HEK293 (cell line): ENCODE results near the gene SEZ6L.

Experiments used
- CTCF ChIA-PET: fragments of 350-600 bp; formaldehyde crosslinking; extraction: SDS; loops from one replicate; lab custom pipeline; 2021; ENCODE audit warnings: antibody characterized with exemption; lab: Yijun Ruan, JAX
- POLR2A ChIA-PET: fragments of 300-600 bp; formaldehyde crosslinking; extraction: SDS; loops from one replicate; lab custom pipeline; 2020; ENCODE audit warnings: antibody characterized with exemption, inconsistent platforms; lab: Yijun Ruan, JAX
- H3K27ac ChIP-seq: fragments of 200-500 bp; sonication (Bioruptor generic); 2 replicates; pipeline ENCODE4 v1.5.1; 2014; ENCODE audit warnings: low read depth, low read length, control low read depth, inconsistent platforms; ENCODE audit errors: extremely low read depth
- H3K36me3 ChIP-seq, 2 experiments: fragments of 200-500 bp in 1 of 2; sonication (Bioruptor generic) in 1 of 2; 1 replicate in 1 of 2; 2 replicates in 1 of 2; pipeline ENCODE4 v1.5.1; 2014 to 2017; ENCODE audit warnings: inconsistent platforms in 2 of 2, low read length in 2 of 2; ENCODE audit not compliant: control insufficient read depth in 2 of 2, insufficient read depth in 1 of 2
- H3K4me1 ChIP-seq: fragments of 200-500 bp; sonication (Bioruptor generic); 2 replicates; pipeline ENCODE4 v1.5.1; 2014; ENCODE audit warnings: mild to moderate bottlenecking, low read length, inconsistent platforms; ENCODE audit not compliant: control insufficient read depth, insufficient read depth
- H3K4me3 ChIP-seq: 2 replicates; pipeline ENCODE4 v1.5.1; 2011; ENCODE audit warnings: low read depth, mild to moderate bottlenecking, control low read depth, low read length, moderate library complexity
- H3K9me3 ChIP-seq: fragments of 200-500 bp; sonication (Bioruptor generic); 2 replicates; pipeline ENCODE4 v1.5.1; 2014; ENCODE audit warnings: low read depth, low read length, inconsistent platforms; ENCODE audit not compliant: control insufficient read depth, insufficient read depth
- HOXC10 ChIP-seq: sonication (generic); formaldehyde crosslinking; IDR thresholded peaks from 2 replicates; pipeline ENCODE4 v1.8.1; 2023; ENCODE audit warnings: mild to moderate bottlenecking, missing genetic modification reagents
- KLF1 ChIP-seq: fragments of 450-650 bp; formaldehyde crosslinking; IDR thresholded peaks from 2 replicates; pipeline ENCODE4 v1.5.1; 2016; ENCODE audit warnings: missing biosample characterization, missing genetic modification characterization
- KLF16 ChIP-seq: fragments of 450-650 bp; formaldehyde crosslinking; IDR thresholded peaks from 2 replicates; pipeline ENCODE4 v1.5.1; 2017; ENCODE audit warnings: missing biosample characterization, missing genetic modification characterization
- PRDM1 ChIP-seq: fragments of 450-650 bp; formaldehyde crosslinking; IDR thresholded peaks from 2 replicates; pipeline ENCODE4; 2016; ENCODE audit warnings: missing biosample characterization, missing genetic modification characterization
- PRDM2 ChIP-seq: fragments of 450-650 bp; formaldehyde crosslinking; IDR thresholded peaks from 2 replicates; pipeline ENCODE4 v1.5.1; 2016; ENCODE audit warnings: missing biosample characterization, missing genetic modification characterization, borderline replicate concordance
- PRDM6 ChIP-seq: fragments of 450-650 bp; formaldehyde crosslinking; IDR thresholded peaks from 2 replicates; pipeline ENCODE4 v1.5.1; 2017; ENCODE audit warnings: missing biosample characterization, missing genetic modification characterization
- ZNF121 ChIP-seq: fragments of 450-650 bp; formaldehyde crosslinking; IDR thresholded peaks from 2 replicates; pipeline ENCODE4 v1.5.1; 2016; ENCODE audit warnings: missing biosample characterization, missing genetic modification characterization
- ZNF16 ChIP-seq: fragments of 450-650 bp; formaldehyde crosslinking; IDR thresholded peaks from 2 replicates; pipeline ENCODE4 v1.5.1; 2016; ENCODE audit warnings: low read depth, missing biosample characterization, missing genetic modification characterization
- ZNF19 ChIP-seq: fragments of 450-650 bp; formaldehyde crosslinking; IDR thresholded peaks from 2 replicates; pipeline ENCODE4; 2016; ENCODE audit warnings: missing biosample characterization, missing genetic modification characterization, low read depth
- ZNF362 ChIP-seq: fragments of 450-650 bp; formaldehyde crosslinking; IDR thresholded peaks from 2 replicates; pipeline ENCODE4 v1.5.1; 2016; ENCODE audit warnings: missing biosample characterization, missing genetic modification characterization
- ZNF416 ChIP-seq: fragments of 450-650 bp; formaldehyde crosslinking; IDR thresholded peaks from 2 replicates; pipeline ENCODE4 v1.5.1; 2016; ENCODE audit warnings: missing biosample characterization, missing genetic modification characterization
- ZNF423 ChIP-seq: fragments of 450-650 bp; formaldehyde crosslinking; IDR thresholded peaks from 2 replicates; pipeline ENCODE4 v1.5.1; 2016; ENCODE audit warnings: missing biosample characterization, missing genetic modification characterization
- ZNF514 ChIP-seq: fragments of 450-650 bp; formaldehyde crosslinking; IDR thresholded peaks from 2 replicates; pipeline ENCODE4 v1.5.1; 2016; ENCODE audit warnings: missing biosample characterization, missing genetic modification characterization
- ZNF560 ChIP-seq: fragments of 450-650 bp; formaldehyde crosslinking; IDR thresholded peaks from 2 replicates; pipeline ENCODE4 v1.5.1; 2017; ENCODE audit warnings: missing biosample characterization, missing genetic modification characterization, borderline replicate concordance
- ZNF624 ChIP-seq: fragments of 450-650 bp; formaldehyde crosslinking; IDR thresholded peaks from 2 replicates; pipeline ENCODE4 v1.5.1; 2017; ENCODE audit warnings: missing biosample characterization, missing genetic modification characterization
- ZNF768 ChIP-seq: fragments of 450-650 bp; formaldehyde crosslinking; IDR thresholded peaks from 2 replicates; pipeline ENCODE4 v1.5.1; 2018; ENCODE audit warnings: missing biosample characterization, mild to moderate bottlenecking, missing genetic modification characterization
- ZNF837 ChIP-seq: fragments of 450-650 bp; formaldehyde crosslinking; IDR thresholded peaks from 2 replicates; pipeline ENCODE4 v1.5.1; 2016; ENCODE audit warnings: missing biosample characterization, missing genetic modification characterization
- ZSCAN16 ChIP-seq: fragments of 450-650 bp; formaldehyde crosslinking; IDR thresholded peaks from 2 replicates; pipeline ENCODE4 v1.5.1; 2016; ENCODE audit warnings: missing biosample characterization, missing genetic modification characterization

Gene SEZ6L

GRCh38 chr22:26236991-26237390, 67.7 kb downstream of the SEZ6L start (continued):
- TF ChIP-seq PRDM2 (tag by site-specific recombination) (no peak), PRDM6 (tag by site-specific recombination) (no peak), ZNF837 (no peak), ZNF423 (tag by site-specific recombination) (no peak), ZNF416 (tag by site-specific recombination) (no peak), KLF16 (tag by site-specific recombination) (no peak), PRDM1 (no peak), HOXC10 (CRISPR knock-in tag) (no peak), ZNF121 (tag by site-specific recombination) (no peak), ZNF514 (tag by site-specific recombination) (no peak), KLF1 (tag by site-specific recombination) (no peak)

- no peaks in the 10 kb centered on the region for H3K36me3 ChIP-seq
- no peaks in the 10 kb centered on the region for H3K4me1 ChIP-seq
- TF ChIP-seq ZNF768 (tag by site-specific recombination) (no peak), ZNF362 (tag by site-specific recombination) (no peak), ZNF624 (tag by site-specific recombination) (no peak), ZNF19 (tag by site-specific recombination) (no peak), ZNF16 (tag by site-specific recombination) (no peak), ZNF560 (tag by site-specific recombination) (no peak), ZSCAN16 (tag by site-specific recombination) (no peak)
- TF ChIP-seq, all 188 proteins: peak for 0
- ChIA-PET CTCF (no interaction called here), POLR2A (no interaction called here)
- no peak overlapping the region for H3K27ac ChIP-seq
- H3K4me3 ChIP-seq, result no peak overlapping the region
- no peaks in the 10 kb centered on the region for H3K9me3 ChIP-seq
These were observed 69.3 kb downstream of the SEZ6L start for GRCh38 chr22:26238596-26238995.
